WERI-Rb-1 (cell line): ENCODE results near the gene HEXB.

Experiments used
- DNase-seq: peaks from one replicate; pipeline ENCODE4 v3.0.0-alpha.2; 2020
- H3K27ac ChIP-seq: fragments of 250-450 bp; sonication (Bioruptor Pico); 2 replicates; pipeline ENCODE4 v1.5.1; 2020; ENCODE audit warnings: mild to moderate bottlenecking, moderate library complexity
- H3K27me3 ChIP-seq: fragments of 250-450 bp; sonication (Bioruptor Pico); 2 replicates; pipeline ENCODE4 v1.5.1; 2021; ENCODE audit warnings: mild to moderate bottlenecking, low read depth, moderate library complexity; ENCODE audit not compliant: insufficient read depth, severe bottlenecking
- H3K36me3 ChIP-seq: fragments of 250-450 bp; sonication (Bioruptor Pico); 2 replicates; pipeline ENCODE4 v1.5.1; 2020; ENCODE audit warnings: mild to moderate bottlenecking, moderate library complexity
- H3K4me3 ChIP-seq: 2 replicates; pipeline ENCODE4 v1.5.1; 2011; ENCODE audit warnings: low read depth, mild to moderate bottlenecking, control low read depth, low read length
- H3K9me3 ChIP-seq: fragments of 250-450 bp; sonication (Bioruptor Pico); 2 replicates; pipeline ENCODE4 v1.5.1; 2021; ENCODE audit warnings: mild to moderate bottlenecking, moderate library complexity; ENCODE audit not compliant: severe bottlenecking
- CTCF ChIP-seq: IDR thresholded peaks from 2 replicates; pipeline ENCODE4 v1.5.1; 2011; ENCODE audit warnings: low read depth, mild to moderate bottlenecking, control low read depth, inconsistent platforms, low read length

HEXB gene

GRCh38 chr5:74653991-74654390, 31.0 kb upstream of the HEXB start:
- H3K36me3 ChIP-seq = no peaks in the 10 kb centered on the region
- no peak for TF ChIP-seq CTCF
- H3K27ac ChIP-seq = no peak overlapping the region
- H3K4me3 ChIP-seq = no peak overlapping the region
- DNase-seq = no peak
- H3K27me3 ChIP-seq = no peaks in the 10 kb centered on the region
- H3K9me3 ChIP-seq = no peaks in the 10 kb centered on the region

GRCh38 chr5:74655206-74655605, 29.8 kb upstream of the HEXB start:
- no peak for TF ChIP-seq CTCF
- no peaks in the 10 kb centered on the region for H3K36me3 ChIP-seq
- H3K27ac ChIP-seq = no peak overlapping the region
- DNase-seq = no peak
- no peaks in the 10 kb centered on the region for H3K27me3 ChIP-seq
- H3K9me3 ChIP-seq = no peaks in the 10 kb centered on the region
- no peak overlapping the region for H3K4me3 ChIP-seq

GRCh38 chr5:74655716-74656115, 29.3 kb upstream of the HEXB start:
- H3K27ac ChIP-seq = no peak overlapping the region
- no peak for DNase-seq
- TF ChIP-seq CTCF = no peak
- no peak overlapping the region for H3K4me3 ChIP-seq
- no peaks in the 10 kb centered on the region for H3K9me3 ChIP-seq
- no peaks in the 10 kb centered on the region for H3K36me3 ChIP-seq
- no peaks in the 10 kb centered on the region for H3K27me3 ChIP-seq

- H3K4me3 ChIP-seq = no peak overlapping the region
- no peaks in the 10 kb centered on the region for H3K9me3 ChIP-seq
- H3K27ac ChIP-seq = no peak overlapping the region
- no peaks in the 10 kb centered on the region for H3K27me3 ChIP-seq
- no peaks in the 10 kb centered on the region for H3K36me3 ChIP-seq
- no peak for DNase-seq
- TF ChIP-seq CTCF = no peak
These were observed 27.9 kb upstream of the HEXB start for GRCh38 chr5:74657165-74657564.

GRCh38 chr5:74659172-74659571, 25.9 kb upstream of the HEXB start:
- H3K4me3 ChIP-seq = no peak overlapping the region
- no peaks in the 10 kb centered on the region for H3K27me3 ChIP-seq
- no peaks in the 10 kb centered on the region for H3K9me3 ChIP-seq
- DNase-seq = no peak
- no peak for TF ChIP-seq CTCF
- H3K36me3 ChIP-seq = no peaks in the 10 kb centered on the region
- no peak overlapping the region for H3K27ac ChIP-seq

- no peak for TF ChIP-seq CTCF
- no peaks in the 10 kb centered on the region for H3K27me3 ChIP-seq
- DNase-seq = no peak
- H3K36me3 ChIP-seq = no peaks in the 10 kb centered on the region
- no peak overlapping the region for H3K27ac ChIP-seq
- H3K4me3 ChIP-seq = no peak overlapping the region
- no peaks in the 10 kb centered on the region for H3K9me3 ChIP-seq
These were observed 24.9 kb upstream of the HEXB start for GRCh38 chr5:74660140-74660539.
